H9 (cell line): ENCODE results near the gene MAP3K21. TPM values are rescaled to one million over a fixed set of nuclear protein-coding genes. Genes with fewer than 3 reads are reported as not detected.

ENCODE experiments used
- DNase-seq: peaks from one replicate; pipeline ENCODE4 v3.0.0-alpha.2; 2017
- H2AFZ ChIP-seq: one replicate; pipeline ENCODE4 v1.6.1; 2013; ENCODE audit warnings: mild to moderate bottlenecking, low read length, control low read depth, moderate library complexity
- H2AK5ac ChIP-seq: 2 replicates; pipeline ENCODE4 v1.6.1; 2013; ENCODE audit warnings: low read length, control low read depth, mixed read lengths; ENCODE audit not compliant: insufficient read length
- H2BK120ac ChIP-seq: one replicate; pipeline ENCODE4 v1.6.1; 2013; ENCODE audit warnings: low read depth, mild to moderate bottlenecking, low read length, control low read depth, inconsistent platforms; ENCODE audit not compliant: poor library complexity, severe bottlenecking
- H2BK12ac ChIP-seq: 2 replicates; pipeline ENCODE4 v1.6.1; 2013; ENCODE audit warnings: low read length, control low read depth, mixed read lengths, low read depth; ENCODE audit not compliant: insufficient read length
- H2BK15ac ChIP-seq: 2 replicates; pipeline ENCODE4 v1.6.1; 2013; ENCODE audit warnings: low read depth, low read length, control low read depth
- H2BK20ac ChIP-seq: one replicate; pipeline ENCODE4 v1.6.1; 2013; ENCODE audit warnings: low read depth, mild to moderate bottlenecking, low read length, control low read depth, inconsistent platforms; ENCODE audit not compliant: poor library complexity, severe bottlenecking
- H2BK5ac ChIP-seq: 2 replicates; pipeline ENCODE4 v1.6.1; 2013; ENCODE audit warnings: low read length, control low read depth, mixed read lengths; ENCODE audit not compliant: insufficient read length
- H3K14ac ChIP-seq: 2 replicates; pipeline ENCODE4 v1.6.1; 2013; ENCODE audit warnings: low read length, control low read depth; ENCODE audit not compliant: insufficient read depth
- H3K18ac ChIP-seq: 2 replicates; pipeline ENCODE4 v1.6.1; 2013; ENCODE audit warnings: low read depth, mild to moderate bottlenecking, mixed read lengths, low read length, control low read depth; ENCODE audit not compliant: insufficient read length
- H3K23ac ChIP-seq: 2 replicates; pipeline ENCODE4 v1.6.1; 2013; ENCODE audit warnings: low read length, control low read depth, mixed read lengths, low read depth; ENCODE audit not compliant: insufficient read length
- H3K23me2 ChIP-seq: 2 replicates; pipeline ENCODE4 v1.6.1; 2013; ENCODE audit warnings: low read depth, mild to moderate bottlenecking, mixed read lengths, low read length, control low read depth; ENCODE audit not compliant: insufficient read length, poor library complexity, severe bottlenecking
- H3K27ac ChIP-seq: 2 replicates; pipeline ENCODE4 v1.5.1; 2013; ENCODE audit warnings: low read length, control low read depth, mixed read lengths, low read depth; ENCODE audit not compliant: insufficient read length
- H3K27me3 ChIP-seq: 2 replicates; pipeline ENCODE4 v1.6.1; 2013; ENCODE audit warnings: low read length, control low read depth, inconsistent platforms; ENCODE audit not compliant: insufficient read depth
- H3K4ac ChIP-seq: 2 replicates; pipeline ENCODE4 v1.6.1; 2013; ENCODE audit warnings: low read depth, mild to moderate bottlenecking, control low read depth, inconsistent platforms, low read length, moderate library complexity
- H3K4me1 ChIP-seq: 2 replicates; pipeline ENCODE4 v1.6.1; 2013; ENCODE audit warnings: low read length, control low read depth, inconsistent platforms; ENCODE audit not compliant: insufficient read depth
- H3K4me2 ChIP-seq: 2 replicates; pipeline ENCODE4 v1.6.1; 2013; ENCODE audit warnings: low read length, control low read depth, mixed read lengths; ENCODE audit not compliant: insufficient read length, insufficient read depth
- H3K56ac ChIP-seq: 2 replicates; pipeline ENCODE4 v1.6.1; 2013; ENCODE audit warnings: low read depth, mild to moderate bottlenecking, mixed read lengths, low read length, control low read depth; ENCODE audit not compliant: insufficient read length
- H3K79me1 ChIP-seq: 2 replicates; pipeline ENCODE4 v1.6.1; 2013; ENCODE audit warnings: low read depth, mild to moderate bottlenecking, moderate library complexity, low read length, control low read depth, inconsistent platforms; ENCODE audit not compliant: insufficient read depth, poor library complexity, severe bottlenecking
- H3K79me2 ChIP-seq: 2 replicates; pipeline ENCODE4 v1.6.1; 2013; ENCODE audit warnings: low read length, control low read depth, inconsistent platforms; ENCODE audit not compliant: insufficient read depth
- H3K9ac ChIP-seq: 2 replicates; pipeline ENCODE4 v1.6.1; 2013; ENCODE audit warnings: low read length, control low read depth, mixed read lengths; ENCODE audit not compliant: insufficient read length; ENCODE audit errors: extremely low read depth
- H3K9me3 ChIP-seq: one replicate; pipeline ENCODE4 v1.6.1; 2013; ENCODE audit warnings: low read depth, low read length, inconsistent platforms; ENCODE audit not compliant: control insufficient read depth
- H3T11ph ChIP-seq: one replicate; pipeline ENCODE4 v1.6.1; 2013; ENCODE audit warnings: mild to moderate bottlenecking, low read length, control low read depth, inconsistent platforms
- H4K20me1 ChIP-seq: one replicate; pipeline ENCODE4 v1.6.1; 2013; ENCODE audit not compliant: control insufficient read depth, insufficient read length, insufficient read depth
- H4K5ac ChIP-seq: 2 replicates; pipeline ENCODE4 v1.6.1; 2013; ENCODE audit warnings: low read depth, mild to moderate bottlenecking, mixed read lengths, low read length, control low read depth; ENCODE audit not compliant: insufficient read length
- H4K8ac ChIP-seq: replicated peaks from 2 replicates; pipeline ENCODE4 v1.6.1; 2013; ENCODE audit warnings: low read length, control low read depth, mixed read lengths, low read depth; ENCODE audit not compliant: insufficient read length
- H4K91ac ChIP-seq: 2 replicates; pipeline ENCODE4 v1.6.1; 2013; ENCODE audit warnings: low read depth, mild to moderate bottlenecking, moderate library complexity, mixed read lengths, low read length, control low read depth; ENCODE audit not compliant: insufficient read length
- H3K27ac Mint-ChIP-seq, 3 experiments: 2 replicates in 2 of 3; 3 replicates in 1 of 3; pipeline ENCODE4 v1.8.0; 2020 to 2021; ENCODE audit warnings: mixed read lengths in 3 of 3, mild to moderate bottlenecking in 1 of 3, moderate library complexity in 1 of 3
- H3K27me3 Mint-ChIP-seq: 2 replicates; pipeline ENCODE4 v1.8.0; 2021; ENCODE audit warnings: low read depth, mild to moderate bottlenecking, moderate library complexity, mixed read lengths
- H3K36me3 Mint-ChIP-seq, 3 experiments: 2 replicates in 2 of 3; 3 replicates in 1 of 3; pipeline ENCODE4 v1.8.0; 2020 to 2021; ENCODE audit warnings: low read depth in 3 of 3, mixed read lengths in 3 of 3; ENCODE audit not compliant: insufficient read depth in 1 of 3
- H3K4me1 Mint-ChIP-seq, 2 experiments: 2 replicates each; pipeline ENCODE4 v1.8.0; 2020; ENCODE audit warnings: mixed read lengths in 2 of 2
- H3K4me3 Mint-ChIP-seq, 2 experiments: 2 replicates in 1 of 2; 3 replicates in 1 of 2; pipeline ENCODE4 v1.8.0; 2020 to 2021; ENCODE audit warnings: mild to moderate bottlenecking in 2 of 2, mixed read lengths in 2 of 2, moderate library complexity in 1 of 2
- H3K9me3 Mint-ChIP-seq, 2 experiments: 2 replicates in 1 of 2; 3 replicates in 1 of 2; pipeline ENCODE4 v1.8.0; 2020; ENCODE audit warnings: mild to moderate bottlenecking in 2 of 2, mixed read lengths in 2 of 2, moderate library complexity in 1 of 2
- CTCF ChIP-seq: fragments of 200-600 bp; sonication (generic); conservative IDR thresholded peaks from 3 replicates; pipeline ENCODE4 v1.8.0; 2021; ENCODE audit warnings: antibody characterized with exemption, mild to moderate bottlenecking
- WGBS: extraction: QIAGEN DNeasy Blood & Tissue Kit; methylation state at CpG from one replicate; pipeline ENCODE4 v1.1.7; 2013; ENCODE audit warnings: missing lambda C conversion rate, low lambda C conversion rate, mixed read lengths; ENCODE audit not compliant: insufficient read length; ENCODE audit errors: extremely low coverage; 5-methylcytosine and 5-hydroxymethylcytosine counted together
- total RNA-seq: library from RNA; stranded (reverse); gene quantifications from 2 replicates; pipeline ENCODE4 v1.2.1, GENCODE V29; 2021

The MAP3K21 gene
- total RNA-seq, 1 experiment from 2014 or later = 11.7 TPM

- Histone ChIP-seq H3K18ac (no peak overlapping the region), H3K4me1 (no peaks in the 10 kb centered on the region; the same call in 1 of the 2 replicates), H2BK12ac (no peak overlapping the region), H3K27me3 (no peaks in the 10 kb centered on the region), H3K27ac (no peak overlapping the region), H3K56ac (no peak overlapping the region), H2BK5ac (no peak overlapping the region), H3K14ac (no peak overlapping the region), H3K79me2 (no peaks in the 10 kb centered on the region), H3K4ac (no peak overlapping the region), H4K91ac (no peak overlapping the region), H3K9ac (no peak overlapping the region), H3K4me2 (no peak overlapping the region), H4K20me1 (no peaks in the 10 kb centered on the region), H2AFZ (no peak overlapping the region), H2BK20ac (no peak overlapping the region), H2BK120ac (no peak overlapping the region), H2AK5ac (no peak overlapping the region), H3K23ac (no peak overlapping the region), H4K5ac (no peak overlapping the region), H3T11ph (no peak overlapping the region), H3K23me2 (no peaks in the 10 kb centered on the region), H3K79me1 (no peaks in the 10 kb centered on the region), H4K8ac (no peak overlapping the region), H3K9me3 (no peaks in the 10 kb centered on the region), H2BK15ac (no peak overlapping the region)
- no peaks in the 10 kb centered on the region for H3K36me3 Mint-ChIP-seq
- H3K27ac Mint-ChIP-seq = no peak overlapping the region
- peaks cover 8 to 10% of the 10 kb centered on the region in 2 experiments for H3K4me1 Mint-ChIP-seq
- H3K4me3 Mint-ChIP-seq = no peak overlapping the region
- no peak for DNase-seq
- 0 out of 5 replicates have a peak, but pooled peaks cover 0 to 4% of the 10 kb centered on the region in 2 experiments for H3K9me3 Mint-ChIP-seq
- no peaks in the 10 kb centered on the region; the same call in 1 of the 2 replicates for H3K27me3 Mint-ChIP-seq
- no CpG with 5 or more reads among the region's 1 CpG for WGBS
- TF ChIP-seq CTCF = no peak
Observed at GRCh38 chr1:233389893-233390292, 62.4 kb downstream of the MAP3K21 start.
